ENCODE results near the gene PTPRN2. TPM values are rescaled to one million over a fixed set of nuclear protein-coding genes. Genes with fewer than 3 reads are reported as not detected.

Gene PTPRN2
- total RNA-seq, 1 experiment from 2014 or later: 2.9 TPM

DNA sequence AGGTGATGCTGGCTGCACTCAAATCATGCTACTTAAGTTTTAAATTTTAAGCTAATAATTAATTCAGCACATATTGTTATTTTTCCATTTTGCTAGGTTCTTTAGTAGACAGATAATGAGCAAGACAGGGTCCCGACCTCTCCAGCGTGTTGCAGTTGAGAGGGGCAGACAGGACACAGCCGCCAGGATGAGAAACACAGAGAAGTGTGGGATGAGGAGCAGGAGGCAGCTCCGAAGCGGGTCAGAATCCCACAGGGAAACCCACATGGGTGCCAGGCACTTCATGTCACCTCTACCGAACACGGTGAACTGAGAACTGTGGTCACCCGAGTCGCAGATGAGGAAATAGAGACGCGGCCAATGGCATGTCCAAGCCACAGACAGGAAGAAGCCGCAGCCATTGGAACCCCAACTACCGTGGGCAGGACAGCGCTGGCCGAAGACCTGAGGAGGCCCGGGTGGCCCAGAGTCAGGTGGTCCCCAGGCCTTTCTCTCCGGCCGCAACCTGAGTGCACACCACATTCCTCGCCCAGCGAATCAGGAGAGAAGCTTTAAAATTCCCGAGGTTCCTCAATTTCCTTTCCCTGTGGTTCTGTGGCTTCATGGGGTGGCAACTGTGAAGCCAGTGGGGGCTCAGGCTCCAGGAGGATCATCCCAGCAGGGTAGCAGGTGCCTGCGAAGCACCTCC, 1037.9 kb downstream of the PTPRN2 start:
- no peak for DNase-seq (ENCODE audit: extremely low read depth, low read depth)

DNA sequence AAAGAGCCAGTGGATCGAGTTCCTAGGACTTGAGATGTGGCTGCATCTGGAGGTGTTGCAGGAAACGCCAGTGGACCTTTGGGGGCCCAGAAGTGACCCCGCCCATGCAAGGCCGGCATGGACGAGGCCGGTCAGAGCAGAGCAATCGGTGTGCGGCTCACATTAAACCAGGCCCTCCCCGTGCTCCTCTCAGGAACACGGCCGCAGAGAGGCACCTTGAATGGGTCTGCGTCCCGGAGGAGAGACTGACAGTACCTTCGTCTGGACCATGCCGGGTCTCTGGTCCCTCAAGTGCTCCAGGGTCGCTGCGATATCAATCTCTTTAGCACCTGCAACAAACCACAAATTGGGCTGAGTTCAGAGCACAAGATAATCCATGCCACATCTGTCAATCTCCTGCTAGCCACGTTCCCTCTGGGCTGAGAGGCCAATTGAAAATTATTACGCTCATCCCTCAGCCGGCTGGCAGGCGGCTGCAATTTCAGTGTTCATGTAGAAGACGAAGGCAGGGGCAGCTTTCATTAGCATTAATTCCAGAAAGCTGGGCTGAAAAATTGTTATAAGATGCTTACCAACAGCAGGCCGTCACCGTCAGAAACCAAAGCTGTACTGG, 1038.8 kb downstream of the PTPRN2 start:
- DNase-seq (ENCODE audit: extremely low read depth, low read depth): no peak

DNA sequence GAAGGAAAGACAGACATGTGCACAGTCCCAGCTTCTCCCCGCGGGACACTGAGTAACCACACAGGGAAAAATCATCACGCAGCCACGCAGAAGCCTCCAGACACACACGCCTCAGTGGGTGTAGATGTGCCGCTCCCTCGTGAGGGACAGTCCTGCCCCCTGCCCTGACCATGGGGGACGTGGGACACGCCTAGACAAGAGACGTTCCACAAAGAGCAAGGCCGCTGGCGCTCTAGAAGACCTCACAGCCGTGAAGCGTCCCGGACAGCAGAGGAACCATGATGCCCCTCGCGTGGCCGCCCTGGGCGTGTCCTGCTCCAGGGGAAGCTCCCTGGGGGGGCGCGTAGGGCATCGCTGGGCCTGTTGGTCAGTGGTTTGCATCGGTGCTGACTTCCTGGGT, 1040.0 kb downstream of the PTPRN2 start:
- no peak for DNase-seq (ENCODE audit: extremely low read depth, low read depth)

DNA sequence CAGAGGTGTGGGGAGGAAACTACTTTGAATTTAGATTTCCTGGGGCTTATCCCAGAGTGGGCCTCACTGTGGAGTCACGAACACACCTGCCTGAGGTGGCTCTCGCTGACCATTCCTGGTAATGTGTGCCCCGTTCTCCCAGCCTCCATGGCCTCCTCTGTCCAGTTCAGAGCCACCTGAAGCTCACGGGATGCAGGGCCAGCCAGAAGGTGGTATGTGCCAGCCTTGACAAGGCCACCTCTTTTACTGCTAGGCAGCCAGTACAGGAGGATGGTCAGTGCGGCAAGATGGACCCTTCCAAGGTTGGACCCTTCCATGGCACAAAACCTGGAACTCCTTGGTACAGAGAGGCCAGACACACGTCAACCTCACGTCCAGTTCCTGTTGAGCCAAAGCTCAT, 1040.5 kb downstream of the PTPRN2 start:
- no peak for DNase-seq (ENCODE audit: extremely low read depth, low read depth)

DNA sequence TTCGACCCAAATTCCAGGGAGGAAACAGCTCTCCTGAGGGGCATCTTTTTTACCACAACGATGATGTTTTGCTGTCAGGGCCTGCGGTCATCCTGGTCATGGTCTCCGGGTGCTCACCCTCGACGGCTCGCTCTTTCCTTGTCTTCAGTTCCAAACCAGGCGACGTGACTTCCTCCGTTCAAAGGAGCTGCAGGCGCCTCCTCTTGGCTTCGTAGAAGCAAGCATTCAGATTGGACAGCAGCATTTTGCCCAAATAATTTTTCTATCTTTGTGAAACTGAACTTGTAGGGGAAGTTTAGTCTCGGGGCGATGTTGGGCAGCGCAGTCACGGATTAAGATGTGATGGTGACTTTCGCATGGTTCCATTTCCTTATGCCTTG, 1042.0 kb downstream of the PTPRN2 start:
- no peak for DNase-seq (ENCODE audit: extremely low read depth, low read depth)

DNA sequence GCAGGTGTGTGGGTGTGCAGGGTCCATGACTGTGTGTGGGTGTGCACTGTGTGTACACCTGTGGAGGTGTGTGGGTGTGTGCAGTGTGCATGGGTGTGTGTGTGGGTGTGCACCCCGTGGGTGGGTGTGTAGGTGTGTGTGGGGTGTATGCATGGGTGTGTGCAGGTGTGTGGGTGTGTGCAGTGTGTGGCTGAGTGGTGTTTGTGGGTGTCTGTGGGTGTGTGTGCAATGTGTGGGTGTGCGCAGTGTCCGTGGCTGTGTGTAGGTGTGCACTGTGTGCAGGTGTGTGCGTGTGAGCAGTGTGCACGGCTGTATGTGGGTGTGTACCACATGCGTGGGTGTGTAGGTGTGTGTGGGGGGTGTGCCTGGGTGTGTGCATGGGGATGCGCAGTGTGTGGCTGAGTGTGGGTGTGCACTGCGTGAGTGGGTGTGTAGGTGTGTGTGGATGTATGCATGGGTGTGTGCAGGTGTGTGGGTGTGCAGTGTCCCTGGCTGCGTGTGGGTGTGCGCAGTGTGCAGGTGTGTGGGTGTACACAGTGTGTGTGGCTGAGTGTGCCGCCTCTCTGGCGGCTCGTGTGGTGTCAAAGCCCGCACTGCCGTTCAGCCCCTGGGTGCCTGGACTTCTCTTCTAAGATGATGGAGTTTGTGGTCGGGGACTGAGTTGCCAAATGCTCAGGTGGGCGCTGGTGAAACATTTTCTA, 1042.5 kb downstream of the PTPRN2 start:
- no peak for DNase-seq (ENCODE audit: extremely low read depth, low read depth)

DNA sequence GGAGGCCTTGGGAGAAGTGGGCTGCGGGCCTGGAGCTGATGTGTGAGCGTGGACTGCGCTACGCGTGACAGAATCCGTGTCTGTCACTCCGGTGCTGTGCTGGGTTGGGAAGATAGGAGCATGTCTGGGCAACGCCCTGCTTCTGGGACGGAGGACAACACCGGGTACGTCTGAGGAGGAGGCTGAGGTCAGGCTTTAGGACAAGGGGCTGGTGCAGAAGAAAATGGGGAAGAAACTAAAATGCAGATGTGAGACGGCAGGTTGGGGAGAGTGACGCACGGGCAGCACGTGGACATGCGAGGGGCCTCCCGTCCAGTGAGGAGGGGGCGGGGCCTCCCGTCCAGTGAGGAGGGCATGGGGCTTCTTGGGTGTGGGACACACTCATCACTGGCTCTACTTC, 1043.4 kb downstream of the PTPRN2 start:
- no peak for DNase-seq (ENCODE audit: extremely low read depth, low read depth)

DNA sequence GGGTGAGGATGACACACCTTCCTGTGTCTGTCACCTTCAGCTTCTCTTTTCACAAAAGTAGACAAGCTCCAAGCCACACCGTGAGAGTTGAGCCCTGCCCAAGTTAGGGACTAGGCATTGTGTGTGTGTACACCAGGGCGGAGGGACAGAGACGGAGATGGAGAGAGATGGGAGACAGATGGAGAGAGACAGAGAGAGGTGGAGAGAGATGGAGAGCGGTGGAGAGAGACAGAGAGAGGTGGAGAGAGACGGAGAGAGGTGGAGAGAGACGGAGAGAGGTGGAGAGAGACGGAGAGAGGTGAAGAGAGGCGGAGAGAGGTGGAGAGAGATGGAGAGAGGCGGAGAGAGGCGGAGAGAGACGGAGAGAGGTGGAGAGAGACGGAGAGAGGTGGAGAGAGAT, 1043.8 kb downstream of the PTPRN2 start:
- DNase-seq (ENCODE audit: extremely low read depth, low read depth): no peak

DNA sequence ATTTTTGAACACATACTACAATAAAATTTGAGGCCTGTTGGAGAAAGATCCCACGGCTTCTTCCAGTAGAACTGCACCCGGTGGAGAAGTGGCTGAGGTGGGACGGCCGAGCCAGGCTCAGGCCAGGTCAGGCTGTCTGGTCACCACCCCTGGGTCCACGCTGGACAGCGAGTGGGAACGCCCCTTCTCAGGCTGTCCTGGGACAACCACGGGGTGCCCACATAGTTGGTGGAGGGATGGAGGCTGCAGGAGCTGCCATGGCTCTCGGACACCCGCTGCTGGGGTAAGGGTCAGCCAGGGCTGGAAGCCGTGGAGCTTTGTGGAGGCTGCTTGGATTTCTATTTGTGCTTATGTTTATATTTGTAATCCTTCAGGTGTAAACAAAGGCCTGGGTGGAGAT, 1044.3 kb downstream of the PTPRN2 start:
- no peak for DNase-seq (ENCODE audit: extremely low read depth, low read depth)

DNA sequence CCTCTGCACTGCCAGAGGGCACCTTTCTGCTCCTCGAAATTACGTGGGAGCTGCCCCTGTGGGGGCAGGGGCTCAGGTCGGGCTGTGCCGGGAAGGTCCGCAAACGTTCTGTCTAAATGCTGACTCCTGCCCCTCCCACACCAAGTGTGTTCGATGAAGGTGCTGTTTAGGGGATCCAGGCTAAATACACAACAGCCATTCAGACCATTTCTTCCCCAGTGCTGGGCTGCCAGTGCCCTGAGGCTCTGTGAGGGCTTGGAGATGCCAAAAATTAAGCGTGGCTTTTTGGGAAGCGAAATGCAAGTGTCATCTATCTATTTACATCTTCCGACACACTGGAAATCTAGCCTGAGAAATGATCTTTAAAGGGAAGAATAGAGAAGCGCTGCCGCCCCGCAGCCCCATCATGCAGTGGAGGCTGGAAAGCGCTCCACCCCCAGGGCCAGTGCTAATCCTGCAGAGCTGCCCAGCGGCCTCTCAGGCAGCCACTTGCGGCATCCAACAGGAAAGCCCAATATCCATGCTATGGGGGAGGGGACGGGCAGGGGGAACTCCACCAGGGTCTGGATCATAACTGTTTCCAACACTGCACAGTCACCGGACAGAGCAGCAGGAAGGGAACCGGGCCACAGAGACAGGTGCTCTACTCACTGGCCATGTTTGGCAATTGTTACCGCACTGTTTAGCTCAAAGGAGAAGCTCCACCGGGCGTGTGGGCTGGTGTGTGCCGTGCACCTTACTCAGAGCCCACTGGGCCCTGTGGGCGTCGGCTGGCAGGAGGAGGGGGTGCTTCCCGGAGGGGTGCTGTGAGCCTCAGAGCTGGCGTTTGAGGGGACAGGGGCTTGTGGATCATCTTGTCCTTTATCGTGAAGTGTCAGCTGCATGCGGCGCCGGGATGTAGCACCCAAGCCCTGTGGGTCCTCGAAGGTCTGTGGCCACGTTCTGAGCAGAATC, 1045.3 kb downstream of the PTPRN2 start:
- no peak for DNase-seq (ENCODE audit: extremely low read depth, low read depth)

DNA sequence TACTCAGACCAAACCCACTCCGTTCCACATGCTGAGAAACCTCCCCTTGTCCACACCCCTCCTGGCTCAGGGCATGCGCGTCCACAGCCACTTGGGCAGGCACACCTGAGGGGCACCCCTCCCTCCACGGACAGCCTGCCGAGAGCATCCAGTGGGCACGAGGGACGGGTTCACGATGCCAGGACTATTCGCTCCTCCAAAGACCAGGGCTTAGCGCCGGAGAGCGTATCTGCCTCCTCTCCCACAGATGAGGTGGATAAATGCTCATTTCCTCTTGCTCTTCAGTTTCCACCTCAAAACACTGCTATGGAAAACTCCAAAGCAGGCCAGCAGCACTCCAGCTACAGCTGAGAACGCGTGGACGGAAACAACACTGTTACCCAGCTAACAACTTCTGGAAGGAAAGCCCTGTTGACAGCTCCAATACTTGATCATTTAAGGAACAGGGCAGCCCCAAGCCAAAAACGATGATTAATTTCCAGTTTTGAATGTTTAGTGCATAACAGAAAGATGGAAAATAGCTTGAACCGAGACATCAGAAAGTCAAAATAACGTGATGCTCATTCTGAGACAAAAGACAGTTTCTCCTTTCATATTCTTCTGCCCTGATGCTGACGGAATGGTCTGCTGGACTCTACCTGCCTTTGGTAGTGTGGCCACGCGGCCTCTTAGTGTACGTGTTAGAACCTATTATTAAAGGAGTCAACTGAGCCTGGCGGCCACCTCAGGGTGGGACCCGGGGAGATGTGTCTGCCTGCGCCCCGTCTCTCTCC, 1046.1 kb downstream of the PTPRN2 start:
- DNase-seq (ENCODE audit: extremely low read depth, low read depth): no peak

DNA sequence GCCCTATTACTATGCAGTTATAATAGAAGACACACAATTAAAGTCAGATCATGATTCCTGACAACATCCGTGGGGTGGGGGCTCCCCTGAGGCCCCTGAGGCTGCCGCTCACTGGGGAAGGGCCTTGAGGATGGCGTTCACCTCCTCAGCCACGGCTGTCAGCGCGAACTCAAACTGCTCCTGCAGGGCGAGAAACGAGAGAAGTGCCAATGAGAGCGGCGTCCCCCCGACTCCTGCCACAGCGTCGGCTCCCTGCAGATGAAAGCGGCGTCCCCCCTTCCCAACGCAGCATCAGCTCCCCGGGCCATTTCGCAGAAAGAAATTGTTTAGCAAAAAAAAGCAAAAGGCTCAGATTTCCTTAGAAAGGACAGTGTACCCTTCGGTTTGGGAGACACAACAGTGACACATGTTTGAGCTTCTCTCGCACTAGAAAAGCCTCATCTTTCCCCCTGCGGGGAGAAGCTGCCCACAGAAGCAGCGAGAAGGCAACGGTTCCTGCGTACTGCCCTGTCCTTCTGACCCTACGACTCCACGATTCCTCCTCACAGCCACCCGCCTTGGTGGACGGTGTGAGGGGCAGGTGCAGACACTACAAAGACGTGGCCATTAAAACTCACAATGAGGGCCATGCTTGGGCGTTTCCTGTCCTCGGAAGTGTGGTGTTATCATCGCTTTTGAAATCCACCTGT, 1046.9 kb downstream of the PTPRN2 start:
- DNase-seq (ENCODE audit: extremely low read depth, low read depth): no peak

DNA sequence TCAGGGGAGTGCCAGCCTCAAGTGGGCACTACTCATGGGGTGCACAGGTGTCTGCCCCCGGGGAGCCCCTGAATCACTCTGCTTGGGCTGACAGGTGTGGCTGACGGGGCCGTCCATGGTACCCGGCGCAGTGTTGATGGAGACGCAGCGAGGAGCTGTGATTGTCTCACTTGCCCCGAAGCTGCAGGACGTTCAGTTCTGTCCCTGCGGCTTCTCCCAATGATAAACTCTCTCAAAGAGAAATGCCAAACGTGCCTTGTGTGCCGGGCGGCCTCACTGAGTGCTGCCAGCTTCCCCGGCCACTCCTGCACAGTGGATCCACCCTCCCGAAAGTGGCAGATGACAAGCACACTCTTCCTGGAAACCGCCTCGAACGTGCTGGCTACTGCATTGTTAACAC, 1047.6 kb downstream of the PTPRN2 start:
- DNase-seq (ENCODE audit: extremely low read depth, low read depth): no peak

DNA sequence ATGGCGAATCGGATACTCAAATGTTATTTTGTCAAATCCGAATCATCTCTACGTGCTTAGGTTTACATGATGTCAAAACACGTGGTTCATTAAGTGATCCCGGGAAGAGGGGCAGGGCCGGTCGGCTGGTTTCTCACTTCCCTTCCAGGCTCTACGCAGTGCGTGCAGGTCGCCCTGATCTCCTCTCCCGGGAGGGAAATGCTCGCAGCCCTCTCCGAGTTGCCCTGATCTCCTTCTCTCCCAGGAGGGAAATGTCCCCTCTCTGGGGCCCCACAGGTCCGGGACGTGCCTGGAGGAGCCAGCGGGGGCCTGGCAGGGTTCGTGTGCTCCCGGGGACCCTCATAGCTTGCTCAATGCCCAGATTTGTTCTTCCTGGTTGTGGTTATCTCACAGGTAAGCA, 1048.1 kb downstream of the PTPRN2 start:
- DNase-seq (ENCODE audit: extremely low read depth, low read depth): no peak

DNA sequence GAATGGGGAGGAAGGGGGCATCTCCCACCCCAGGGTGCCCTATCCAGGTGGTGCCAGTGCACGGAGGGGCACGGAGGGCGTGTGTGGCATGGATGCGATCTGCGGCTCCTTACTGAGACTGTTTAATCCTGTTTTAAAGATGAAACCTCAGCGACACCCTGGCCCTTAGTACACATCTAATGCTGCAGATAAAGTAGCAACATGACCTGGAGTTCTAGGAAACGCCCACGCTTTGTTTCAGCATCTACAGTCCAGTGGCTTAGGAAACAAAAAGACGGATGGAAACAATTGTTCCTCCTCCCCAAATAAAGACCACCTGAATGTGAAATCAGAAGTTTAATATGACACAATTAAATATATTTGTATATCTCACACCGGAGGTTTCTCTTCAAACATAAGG, 1048.9 kb downstream of the PTPRN2 start:
- no peak for DNase-seq (ENCODE audit: extremely low read depth, low read depth)

DNA sequence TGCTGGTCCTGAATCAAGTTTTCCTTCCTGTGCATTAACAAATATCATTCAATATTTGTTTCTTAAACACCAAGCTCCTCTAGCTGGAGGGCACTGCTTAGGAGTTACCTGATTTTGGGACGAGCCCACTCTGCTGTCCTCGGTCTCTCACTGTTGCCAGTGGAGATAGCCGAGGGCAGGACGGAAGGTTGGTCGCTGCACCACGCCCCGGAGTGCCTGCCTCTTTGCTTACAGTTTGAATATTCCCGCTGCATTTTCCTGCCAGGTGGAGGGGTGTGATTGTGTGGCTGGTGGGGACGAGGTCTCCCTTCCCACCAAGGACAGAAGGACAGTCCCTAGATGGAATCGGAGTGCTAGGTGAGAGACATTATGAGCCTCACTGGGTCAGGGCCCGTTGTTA, 1049.3 kb downstream of the PTPRN2 start:
- DNase-seq (ENCODE audit: extremely low read depth, low read depth): no peak

DNA sequence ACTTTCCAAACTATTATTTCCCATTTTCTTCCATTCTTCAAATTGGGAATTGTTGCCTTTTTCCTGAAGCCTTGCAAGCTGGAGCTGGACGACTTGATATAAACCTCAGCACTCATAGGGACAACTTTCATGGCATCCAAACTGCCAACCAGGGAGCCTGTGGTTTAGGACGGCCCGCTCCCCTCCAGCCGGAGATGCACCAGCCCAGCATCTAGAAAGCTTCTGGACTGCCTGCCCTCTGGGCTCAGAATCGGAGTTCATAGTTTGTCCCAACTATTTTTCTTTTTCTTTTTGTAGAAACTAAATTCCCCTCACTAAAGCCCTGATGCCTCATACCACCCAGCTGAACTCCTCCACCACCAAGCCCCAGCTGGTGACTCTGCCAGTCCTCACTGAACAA, 1050.6 kb downstream of the PTPRN2 start:
- DNase-seq (ENCODE audit: extremely low read depth, low read depth): no peak

DNA sequence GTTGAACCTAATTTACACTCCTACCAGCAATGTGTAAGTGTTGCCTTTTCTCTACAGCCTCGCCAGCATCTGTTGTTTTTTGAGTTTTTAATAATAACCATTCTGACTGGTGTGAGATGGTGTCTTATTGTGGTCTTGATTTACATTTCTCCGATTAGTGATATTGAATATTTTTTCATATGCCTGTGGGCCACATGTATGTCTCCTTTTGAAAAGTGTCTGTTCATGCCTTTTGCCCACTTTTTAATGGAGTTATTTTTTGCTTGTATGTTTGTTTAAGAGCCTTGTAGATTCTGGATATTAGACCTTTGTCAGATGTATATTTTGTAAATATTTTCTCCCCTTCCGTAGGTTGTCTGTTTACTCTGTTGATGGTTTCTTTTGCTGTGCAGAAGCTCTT, 1055.6 kb downstream of the PTPRN2 start:
- no peak for DNase-seq (ENCODE audit: extremely low read depth, low read depth)

DNA sequence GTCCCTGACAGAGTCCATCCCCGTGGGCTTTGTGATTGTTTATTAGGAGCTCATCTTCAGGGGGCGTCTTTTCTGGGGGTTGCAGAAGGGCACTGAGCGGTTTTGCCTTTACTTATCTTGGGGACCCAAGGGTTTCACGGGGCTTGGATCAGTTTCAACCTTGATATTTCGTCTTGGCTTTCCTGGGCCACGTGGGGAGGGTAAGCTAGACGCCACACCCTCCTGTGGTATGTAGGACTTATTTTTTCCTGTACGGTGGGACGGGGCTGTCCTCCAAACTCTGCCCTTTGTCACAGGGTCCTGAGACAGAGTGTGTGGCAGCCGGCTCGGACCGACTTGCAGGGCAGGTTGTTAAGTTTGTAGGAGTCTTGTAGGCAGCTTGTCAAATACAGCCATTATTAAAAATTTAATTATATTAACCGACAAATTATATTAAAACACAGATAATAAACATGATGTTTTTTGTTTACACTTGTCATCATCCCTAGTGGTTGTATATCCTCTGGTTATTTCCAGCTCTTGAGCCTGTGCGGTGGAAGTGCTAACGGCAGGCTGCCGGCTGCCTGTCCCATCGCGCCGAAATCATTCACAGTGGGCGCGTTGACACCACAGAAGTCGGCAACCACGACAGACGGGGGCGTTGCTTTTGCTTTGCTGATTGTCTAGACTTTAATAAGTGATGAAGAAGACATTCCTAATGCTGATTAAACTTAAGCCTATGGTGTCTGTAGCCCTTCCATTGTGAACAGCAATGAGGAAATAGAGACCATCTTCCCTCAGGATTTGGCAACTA, 1057.7 kb downstream of the PTPRN2 start:
- no peak for DNase-seq (ENCODE audit: extremely low read depth, low read depth)

Data from NCI-H460 (cell line).